ENCODE results near the gene DDIT4.

- TF ChIP-seq ZFP3 (CRISPR knock-in tag; IDR thresholded peaks at IDR 0.05) (no peak), ISL1 (CRISPR knock-in tag; IDR thresholded peaks at IDR 0.05) (no peak), TOX (CRISPR knock-in tag; IDR thresholded peaks at IDR 0.05; ENCODE audit: borderline replicate concordance) (no peak), BACH2 (CRISPR knock-in tag; IDR thresholded peaks at IDR 0.05; ENCODE audit: borderline replicate concordance) (no peak)
These were observed 36.9 kb downstream of the DDIT4 start for GRCh38 chr10:72310636-72311035.

Measured in SK-N-SH treated with all-trans-retinoic acid at 6 μM for 48 hours (cell line).